COLO829 (cell line): ENCODE results near the gene CLOCK.
A peak's percentile ranks its signal among the peaks of the same experiment; 100 is the strongest.

ENCODE experiments used
- DNase-seq: peaks from one replicate; pipeline ENCODE4 v3.0.0; 2012; ENCODE audit warnings: low spot score

The CLOCK gene

GRCh38 chr4:55416176-55416575 lies 130.5 kb downstream of the CLOCK start:
- DNase-seq, result no peak

DNA sequence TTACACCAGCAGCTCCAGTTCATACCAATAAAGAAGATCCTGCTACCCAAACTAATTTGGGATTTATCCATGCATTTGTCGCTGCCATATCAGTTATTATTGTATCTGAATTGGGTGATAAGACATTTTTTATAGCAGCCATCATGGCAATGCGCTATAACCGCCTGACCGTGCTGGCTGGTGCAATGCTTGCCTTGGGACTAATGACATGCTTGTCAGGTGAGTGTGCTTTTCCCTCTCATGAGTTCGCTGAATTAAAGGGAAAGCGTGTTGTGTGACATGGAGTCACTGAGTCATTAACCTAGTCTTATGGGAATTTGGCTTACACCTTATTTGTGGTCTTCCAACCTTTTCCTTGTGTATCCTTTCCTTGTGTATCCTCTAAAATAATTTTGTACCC lies 135.1 kb downstream of the CLOCK start:
- DNase-seq, result no peak

- DNase-seq, result no peak
Measured at GRCh38 chr4:55410431-55410830, 136.3 kb downstream of the CLOCK start.

- no peak for DNase-seq
Measured at GRCh38 chr4:55409468-55410171, 137.1 kb downstream of the CLOCK start.

- DNase-seq, result no peak
Measured at GRCh38 chr4:55407764-55408163, 138.9 kb downstream of the CLOCK start.

DNA sequence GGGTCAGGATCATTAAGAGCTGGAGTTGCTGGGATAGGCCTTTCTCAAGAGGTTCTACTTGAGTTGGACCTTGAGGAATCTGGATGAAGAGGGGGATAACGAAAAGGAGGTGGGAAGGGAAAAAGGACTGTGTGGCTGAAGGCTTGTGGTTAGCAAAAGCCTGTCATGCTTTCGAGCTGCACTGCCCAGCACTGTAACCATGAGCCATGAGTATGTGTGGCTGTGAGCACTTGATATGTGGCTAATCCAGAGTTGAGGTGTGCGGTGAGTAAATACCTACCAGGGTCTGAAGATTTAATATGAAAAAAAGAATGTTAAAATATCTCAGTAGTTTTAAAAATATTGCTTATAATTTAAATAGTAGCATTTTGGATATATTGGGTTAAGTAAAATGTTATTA lies 139.6 kb downstream of the CLOCK start:
- DNase-seq, result no peak

DNA sequence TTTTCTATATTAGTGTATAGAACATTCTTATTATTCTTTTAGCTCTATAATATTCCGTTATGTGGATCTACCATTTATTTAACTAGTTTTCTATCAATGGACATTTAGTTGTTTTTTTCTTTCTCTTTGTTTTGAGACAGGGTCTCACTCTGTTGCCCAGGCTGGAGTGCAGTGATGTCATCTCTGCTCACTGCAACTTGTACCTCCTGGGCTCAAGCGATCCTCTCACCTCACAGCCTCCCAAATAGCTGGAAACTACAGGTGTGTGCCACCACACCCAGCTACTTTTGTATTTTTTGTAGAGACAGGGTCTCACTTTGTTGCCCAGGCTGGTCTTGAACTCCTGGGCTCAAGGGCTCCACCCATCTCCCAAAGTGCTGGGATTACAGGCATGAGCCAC lies 140.2 kb downstream of the CLOCK start:
- no peak for DNase-seq

DNA sequence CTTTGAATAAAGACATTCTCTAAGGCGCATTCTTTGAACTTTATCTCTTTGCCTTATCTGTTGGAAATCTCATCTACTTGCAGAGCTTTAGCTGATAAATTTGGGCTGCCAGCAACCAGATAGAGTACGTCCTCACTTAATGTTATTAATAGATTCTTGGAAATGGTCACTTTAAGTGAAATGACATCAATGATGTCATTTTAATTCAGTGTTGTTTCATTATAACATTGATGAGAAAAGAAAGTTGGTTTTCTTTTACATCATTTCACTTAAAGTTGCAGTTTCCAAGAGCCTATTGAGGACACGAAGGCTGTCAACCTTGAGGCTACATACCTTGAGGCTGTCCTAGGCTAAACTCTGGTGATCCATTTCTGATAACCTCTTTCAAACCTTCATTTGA lies 141.6 kb downstream of the CLOCK start:
- DNase-seq, result no peak

DNA sequence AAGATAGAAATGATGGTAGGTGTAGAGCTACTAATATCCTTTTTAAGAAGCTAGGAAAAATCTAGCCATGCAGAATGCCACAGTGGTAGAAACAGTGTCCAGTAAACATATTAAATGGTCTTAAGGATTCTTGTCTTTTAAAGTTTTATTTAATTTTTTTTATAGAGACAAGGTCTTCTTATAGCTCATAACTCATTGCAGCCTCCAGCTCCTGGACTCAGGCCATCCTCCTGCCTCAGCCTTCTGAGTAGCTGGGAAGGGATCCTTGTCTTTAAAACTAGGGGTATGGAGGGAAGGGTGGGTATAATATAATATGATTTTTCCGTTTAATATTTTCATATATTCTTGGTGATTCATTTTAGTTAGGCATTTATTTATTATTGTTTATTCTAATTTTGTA lies 147.1 kb downstream of the CLOCK start:
- DNase-seq, result no peak

DNA sequence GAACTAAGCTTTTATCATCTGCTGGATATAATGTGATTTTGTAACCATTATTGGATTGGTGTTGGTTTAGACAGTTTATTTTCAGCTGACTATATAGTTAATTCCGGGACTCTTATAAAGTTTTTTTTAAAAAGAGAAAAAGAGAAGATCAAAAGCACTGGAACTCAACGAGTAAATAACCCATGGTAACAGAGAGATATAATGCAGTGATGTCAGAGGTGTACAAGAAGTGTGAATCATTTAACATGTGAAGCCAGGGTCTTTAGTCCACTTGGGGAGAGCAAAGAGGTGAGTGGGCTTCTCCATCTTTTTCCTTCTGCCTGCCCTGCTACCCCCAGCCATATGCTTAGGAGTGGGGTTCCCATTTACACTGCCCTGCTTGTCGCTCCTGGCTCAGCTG lies 147.7 kb downstream of the CLOCK start:
- DNase-seq, result no peak

GRCh38 chr4:55398461-55398860 lies 148.2 kb downstream of the CLOCK start:
- DNase-seq, result no peak

DNA sequence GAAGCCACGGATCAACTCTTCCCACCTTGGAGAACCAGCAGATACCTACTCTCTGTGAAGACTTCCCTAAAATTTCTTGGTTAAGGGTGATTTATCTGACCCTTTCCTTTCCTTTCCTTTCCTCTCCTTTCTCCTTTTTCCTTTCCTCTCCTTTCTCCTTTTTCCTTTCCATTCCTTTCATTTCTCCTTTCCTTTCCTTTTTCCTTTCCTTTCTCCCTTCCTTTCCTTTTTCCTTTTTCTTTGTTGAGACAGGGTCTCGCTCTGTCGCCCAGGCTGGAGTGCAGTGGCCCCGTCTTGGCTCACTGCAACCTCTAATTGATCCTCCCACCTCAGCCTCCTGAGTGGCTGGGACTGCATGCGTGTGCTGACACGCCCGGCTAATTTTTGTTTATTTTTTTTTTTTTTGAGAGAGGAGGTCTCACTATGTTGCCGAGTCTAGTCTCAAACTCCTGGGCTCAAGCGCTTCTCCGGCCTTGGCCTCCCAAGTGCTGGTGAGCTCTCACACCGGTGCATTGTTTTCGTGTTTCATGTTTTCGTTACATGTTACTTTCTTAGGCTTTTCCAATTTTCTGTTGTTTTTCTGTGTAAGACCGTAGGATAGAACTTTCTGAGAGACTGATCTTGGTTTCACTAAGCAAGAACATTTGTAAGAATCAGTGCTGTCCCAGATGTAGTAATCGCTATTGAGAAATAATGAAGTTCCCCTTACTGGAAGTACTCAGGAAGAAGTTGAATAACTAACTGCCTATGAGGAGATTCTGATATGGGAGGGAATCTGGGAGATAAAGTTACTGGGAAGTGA lies 149.0 kb downstream of the CLOCK start:
- no peak for DNase-seq

GRCh38 chr4:55397126-55397436 lies 149.6 kb downstream of the CLOCK start:
- DNase-seq, result no peak

DNA sequence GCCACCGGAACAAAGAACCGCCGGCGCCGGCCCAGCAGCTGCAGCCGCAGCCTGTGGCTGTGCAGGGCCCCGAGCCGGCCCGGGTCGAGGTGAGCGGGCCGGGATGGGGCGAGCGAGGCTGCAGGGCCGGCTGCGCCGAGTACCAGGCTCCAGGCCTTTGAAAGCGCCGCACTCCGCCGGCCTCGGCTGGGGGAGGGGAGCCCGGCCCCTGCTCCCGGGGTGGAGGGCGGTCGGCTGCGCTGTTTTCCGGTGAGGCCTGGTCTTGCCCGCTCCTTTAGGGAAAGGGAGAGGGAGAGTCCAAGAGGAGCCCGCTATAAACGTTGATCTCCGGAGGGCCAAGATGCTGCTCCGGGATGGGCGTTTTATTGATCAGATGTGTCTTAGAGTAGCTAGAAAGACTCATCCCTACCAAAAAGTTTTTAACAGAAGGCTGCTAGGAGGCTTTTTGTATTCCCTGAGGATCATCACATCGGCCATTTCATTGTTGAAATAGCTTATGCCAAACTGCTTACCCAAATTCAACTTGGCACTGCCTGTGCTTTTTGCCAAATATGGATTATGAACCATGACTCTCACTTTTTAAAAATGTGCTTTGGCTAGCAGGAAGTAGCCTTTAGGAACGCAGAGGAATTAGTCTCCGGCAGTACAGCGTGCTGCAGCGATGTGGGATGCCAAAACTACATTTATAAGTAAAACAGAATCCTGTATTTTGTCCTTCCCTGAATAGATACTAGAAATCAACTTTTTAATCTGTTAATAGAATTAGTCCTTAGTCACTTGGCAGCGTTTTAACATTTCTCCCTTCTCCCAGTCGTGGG lies 150.2 kb downstream of the CLOCK start:
- no peak for DNase-seq

- DNase-seq, result peak; percentile 72
Measured at GRCh38 chr4:55395529-55396307, 151.0 kb downstream of the CLOCK start, which contains the start of gene TMEM165. TSS of gene TMEM165 (plus strand) at chr4:55395957. CDS start at chr4:55396190, 233 bp downstream.

DNA sequence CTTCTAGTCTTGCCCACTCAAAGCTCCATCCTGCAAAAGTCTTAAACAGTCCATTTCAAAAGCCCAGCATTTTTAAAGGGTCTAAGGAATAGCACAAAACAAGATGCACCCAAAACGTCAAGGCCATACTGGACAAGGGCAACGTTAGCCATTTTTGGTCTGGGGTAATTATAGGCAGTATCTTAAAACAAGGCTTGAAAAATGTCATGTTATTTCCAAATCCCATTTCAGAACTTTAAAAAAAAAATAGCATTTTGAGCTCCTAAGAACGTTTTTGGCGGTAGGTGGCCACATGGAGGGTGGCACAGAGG lies 151.5 kb downstream of the CLOCK start:
- no peak for DNase-seq

- DNase-seq, result no peak
Measured at GRCh38 chr4:55393461-55394320, 153.0 kb downstream of the CLOCK start.

- no peak for DNase-seq
Measured at GRCh38 chr4:55386840-55387239, 159.9 kb downstream of the CLOCK start.

- no peak for DNase-seq
Measured at GRCh38 chr4:55386073-55386472, 160.6 kb downstream of the CLOCK start.

DNA sequence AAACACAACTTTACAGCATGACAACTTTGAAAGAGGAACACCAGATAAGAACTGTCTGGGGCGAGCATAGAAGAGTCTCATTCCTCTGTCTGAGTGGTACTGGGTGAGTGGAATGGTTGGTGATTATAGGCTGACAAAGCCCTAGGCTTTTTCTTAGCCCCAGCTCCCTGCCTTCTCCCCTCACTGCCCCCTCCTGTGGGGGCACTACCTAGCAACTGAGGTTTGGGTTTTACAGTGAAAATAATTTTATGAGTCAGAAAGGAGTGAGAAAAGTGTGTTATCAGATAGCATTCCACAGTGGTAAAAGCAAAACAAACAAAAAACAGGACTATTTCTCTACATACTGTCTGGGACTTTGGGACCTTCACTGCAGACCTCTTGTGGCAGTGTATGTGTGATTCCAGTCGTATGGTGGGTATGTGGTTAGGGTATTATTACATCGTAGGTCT lies 161.5 kb downstream of the CLOCK start:
- DNase-seq, result no peak

- no peak for DNase-seq
Measured at GRCh38 chr4:55382488-55383003, 164.2 kb downstream of the CLOCK start.
